Heart left ventricle (tissue), 13 donors: ENCODE results near the gene RPL37A.

ENCODE experiments used
- CTCF ChIP-seq, 12 donors: fragments of 200-600 bp; sonication (generic) in 4 of 12; IDR thresholded peaks; one replicate each; pipeline versions ENCODE4 v1.5.0 to v1.8.0; 2018 to 2022; ENCODE audit warnings: antibody characterized with exemption in 12 of 12, mild to moderate bottlenecking in 5 of 12
- POLR2A ChIP-seq, 2 donors: fragments of 450-650 bp; IDR thresholded peaks; one replicate each; pipeline ENCODE4 v1.6.1; 2017; ENCODE audit warnings: antibody characterized with exemption in 2 of 2, mild to moderate bottlenecking in 2 of 2, moderate library complexity in 2 of 2
- donor health status: ischemic (EF 13 %, LVEDD 7.1; RV severe dilation, severe dysfunction).
- donor health status: DM: no; HTN: yes; CAD: no.
- donor health status: DM: no; HTN: no; CAD: no.
- donor health status: ischemic (EF 25% LVEDD 6.9; RV normal size, moderate dysfunction).
- donor health status: ischemic (EF 25% LVEDD 5.7; RV mildly dilated, moderate dysfunction).
- donor health status: ischemic (EF 35%, LVEDD 5.7; RV mildly dilated, moderate dysfunction).
- donor health status: nonischemic (EF 11% LVEDD 7.7; RV severe dilation, severe dysfunction).
- donor health status: DM: yes; HTN: yes; CAD: no.
- donor health status: PGD.
- donor health status: ischemic (EF 29% LVEDD 5.4; RV normal size, mild dysfunction).
- donor health status: nonischemic (EF 23%, LVEDD 6.1; RV moderate dilation, normal function).

GRCh38 chr2:216465579-216466195, 33.0 kb upstream of the RPL37A start:
- TF ChIP-seq CTCF (IDR thresholded peaks at IDR 0.05): no peak
- TF ChIP-seq POLR2A (IDR thresholded peaks at IDR 0.05): no peak
